Right lobe of liver (tissue), 4 donors: Measurements from ENCODE around the gene SH3GL3.

Source experiments
- POLR2A ChIP-seq: fragments of 450-650 bp; IDR thresholded peaks from one replicate; pipeline ENCODE4 v1.6.1; 2017; ENCODE audit warnings: antibody characterized with exemption, mild to moderate bottlenecking
- TF ChIP-seq, protein P1 (sequence below), 4 donors: fragments of 200-600 bp in 3 of 4; fragments of 450-650 bp in 1 of 4; IDR thresholded peaks; one replicate each; pipeline versions ENCODE4 v1.5.1 to v1.8.0; 2016 to 2022; ENCODE audit warnings: antibody characterized with exemption in 4 of 4, mild to moderate bottlenecking in 2 of 4
- donor health status: DM: no; HTN: no; CAD: no.
- donor health status: DM: no; HTN: no; CAD: no.
- donor health status: DM: no; HTN: yes; CAD: no.

- TF ChIP-seq, protein P1, sequence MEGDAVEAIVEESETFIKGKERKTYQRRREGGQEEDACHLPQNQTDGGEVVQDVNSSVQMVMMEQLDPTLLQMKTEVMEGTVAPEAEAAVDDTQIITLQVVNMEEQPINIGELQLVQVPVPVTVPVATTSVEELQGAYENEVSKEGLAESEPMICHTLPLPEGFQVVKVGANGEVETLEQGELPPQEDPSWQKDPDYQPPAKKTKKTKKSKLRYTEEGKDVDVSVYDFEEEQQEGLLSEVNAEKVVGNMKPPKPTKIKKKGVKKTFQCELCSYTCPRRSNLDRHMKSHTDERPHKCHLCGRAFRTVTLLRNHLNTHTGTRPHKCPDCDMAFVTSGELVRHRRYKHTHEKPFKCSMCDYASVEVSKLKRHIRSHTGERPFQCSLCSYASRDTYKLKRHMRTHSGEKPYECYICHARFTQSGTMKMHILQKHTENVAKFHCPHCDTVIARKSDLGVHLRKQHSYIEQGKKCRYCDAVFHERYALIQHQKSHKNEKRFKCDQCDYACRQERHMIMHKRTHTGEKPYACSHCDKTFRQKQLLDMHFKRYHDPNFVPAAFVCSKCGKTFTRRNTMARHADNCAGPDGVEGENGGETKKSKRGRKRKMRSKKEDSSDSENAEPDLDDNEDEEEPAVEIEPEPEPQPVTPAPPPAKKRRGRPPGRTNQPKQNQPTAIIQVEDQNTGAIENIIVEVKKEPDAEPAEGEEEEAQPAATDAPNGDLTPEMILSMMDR (IDR thresholded peaks at IDR 0.05): no peak
- TF ChIP-seq POLR2A: no peak
Observed at GRCh38 chr15:83658430-83659416, 211.6 kb downstream of the SH3GL3 start.
